ENCODE data around the gene GCNT3. TPM values are rescaled to one million over a fixed set of nuclear protein-coding genes. Genes with fewer than 3 reads are reported as not detected.
"Not testable (repeated sequence)": the region's sequence is repeated elsewhere in the genome, so short reads cannot be mapped to it uniquely, and the experiment has no call there.

The GCNT3 gene
- total and polyA plus RNA-seq, 2 donors from 2014 or later, result 4.5 to 14.8 TPM

DNA sequence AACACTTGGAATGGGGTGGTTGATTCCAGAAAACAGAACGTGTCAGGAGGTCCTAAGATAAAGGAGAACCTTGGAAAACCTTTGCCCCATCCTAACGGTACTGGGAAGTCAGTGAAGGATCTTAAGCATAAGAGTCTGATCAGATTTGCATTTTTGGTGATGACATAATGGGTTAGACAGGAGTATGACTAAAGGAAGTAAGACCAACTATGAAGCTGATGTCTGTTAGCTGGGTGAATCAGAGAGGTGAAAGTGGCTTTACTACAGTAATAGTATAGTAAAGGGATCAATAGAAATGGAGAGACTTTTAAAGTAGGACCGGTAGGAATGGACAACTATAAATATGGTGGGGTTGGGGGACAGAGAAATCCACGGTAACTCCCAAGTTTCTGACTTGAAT is 33.2 kb downstream of the GCNT3 start:
- Histone ChIP-seq H3K36me3 (ENCODE audit: control insufficient read depth in 2 of 3, insufficient read depth in 3 of 3, low read length in 3 of 3) (peaks cover 0 to 17% (median 13%) of the 10 kb centered on the region in 3 donors), H3K27me3 (ENCODE audit: control insufficient read depth, insufficient read depth, low read length) (no peaks in the 10 kb centered on the region), H3K9ac (ENCODE audit: low read length in 3 of 3) (no peak overlapping the region), H3K27ac (ENCODE audit: low read depth in 2 of 2, low read length in 2 of 2) (no peak overlapping the region), H3K9me3 (ENCODE audit: control insufficient read depth in 2 of 3, insufficient read depth in 1 of 3, low read length in 3 of 3) (no peaks in the 10 kb centered on the region), H3K4me1 (ENCODE audit: control insufficient read depth in 2 of 3, insufficient read depth in 2 of 3, low read depth in 1 of 3, low read length in 3 of 3) (no peaks in the 10 kb centered on the region), H3K4me3 (ENCODE audit: low read length in 3 of 3) (no peak overlapping the region)
- FAIRE-seq, result no peak
- intact Hi-C loops (cut with DNase I), result no loop called here
- no peak for DNase-seq
- TF ChIP-seq, protein P1, sequence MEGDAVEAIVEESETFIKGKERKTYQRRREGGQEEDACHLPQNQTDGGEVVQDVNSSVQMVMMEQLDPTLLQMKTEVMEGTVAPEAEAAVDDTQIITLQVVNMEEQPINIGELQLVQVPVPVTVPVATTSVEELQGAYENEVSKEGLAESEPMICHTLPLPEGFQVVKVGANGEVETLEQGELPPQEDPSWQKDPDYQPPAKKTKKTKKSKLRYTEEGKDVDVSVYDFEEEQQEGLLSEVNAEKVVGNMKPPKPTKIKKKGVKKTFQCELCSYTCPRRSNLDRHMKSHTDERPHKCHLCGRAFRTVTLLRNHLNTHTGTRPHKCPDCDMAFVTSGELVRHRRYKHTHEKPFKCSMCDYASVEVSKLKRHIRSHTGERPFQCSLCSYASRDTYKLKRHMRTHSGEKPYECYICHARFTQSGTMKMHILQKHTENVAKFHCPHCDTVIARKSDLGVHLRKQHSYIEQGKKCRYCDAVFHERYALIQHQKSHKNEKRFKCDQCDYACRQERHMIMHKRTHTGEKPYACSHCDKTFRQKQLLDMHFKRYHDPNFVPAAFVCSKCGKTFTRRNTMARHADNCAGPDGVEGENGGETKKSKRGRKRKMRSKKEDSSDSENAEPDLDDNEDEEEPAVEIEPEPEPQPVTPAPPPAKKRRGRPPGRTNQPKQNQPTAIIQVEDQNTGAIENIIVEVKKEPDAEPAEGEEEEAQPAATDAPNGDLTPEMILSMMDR (IDR thresholded peaks at IDR 0.05; ENCODE audit: borderline replicate concordance, extremely low read depth, insufficient read depth), result no peak

DNA sequence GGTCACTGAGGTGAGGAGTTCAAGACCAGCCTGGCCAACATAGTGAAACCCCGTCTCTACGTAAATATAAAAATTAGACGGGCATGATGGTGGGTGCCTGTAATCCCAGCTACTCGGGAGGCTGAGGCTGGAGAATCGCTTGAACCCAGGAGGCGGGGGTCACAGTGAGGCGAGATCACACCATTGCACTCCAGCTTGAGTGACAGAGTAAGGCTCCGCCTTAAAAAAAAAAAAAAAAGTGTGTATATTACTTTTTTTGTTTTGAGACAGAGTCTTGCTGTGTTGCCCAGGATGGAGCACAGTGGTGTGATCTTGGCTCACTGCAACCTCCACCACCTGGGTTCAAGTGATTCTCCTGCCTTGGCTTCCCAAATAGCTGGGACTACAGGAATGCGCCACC is 34.2 kb downstream of the GCNT3 start:
- FAIRE-seq; H3K4me1 ChIP-seq (ENCODE audit: control insufficient read depth in 2 of 3, insufficient read depth in 2 of 3, low read depth in 1 of 3, low read length in 3 of 3); intact Hi-C loops (cut with DNase I); DNase-seq; H3K27me3 ChIP-seq (ENCODE audit: control insufficient read depth, insufficient read depth, low read length); H3K9me3 ChIP-seq (ENCODE audit: control insufficient read depth in 2 of 3, insufficient read depth in 1 of 3, low read length in 3 of 3); H3K27ac ChIP-seq (ENCODE audit: low read depth in 2 of 2, low read length in 2 of 2); H3K9ac ChIP-seq (ENCODE audit: low read length in 3 of 3); H3K4me3 ChIP-seq (ENCODE audit: low read length in 3 of 3): not testable (repeated sequence)
- H3K36me3 ChIP-seq (ENCODE audit: control insufficient read depth in 2 of 3, insufficient read depth in 3 of 3, low read length in 3 of 3), result peaks cover 0 to 17% (median 16%) of the 10 kb centered on the region in 3 donors

DNA sequence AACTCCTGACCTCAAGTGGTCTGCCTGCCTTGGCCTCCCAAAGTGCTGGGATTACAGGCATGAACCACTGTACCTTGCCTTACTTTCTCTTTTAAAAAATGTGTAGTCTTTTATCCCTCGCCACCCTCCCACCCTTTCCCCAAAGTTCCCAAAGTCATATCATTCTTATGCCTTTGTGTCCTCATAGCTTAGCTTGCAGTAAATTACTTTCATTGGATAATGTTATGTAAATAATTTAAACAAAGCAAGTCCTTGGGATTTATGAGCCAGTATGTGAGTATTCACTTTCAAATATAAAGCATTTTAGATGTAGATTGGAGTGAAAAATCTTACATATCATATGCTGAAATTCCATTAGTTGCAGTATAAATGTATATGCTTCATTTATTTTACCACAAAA is 34.7 kb downstream of the GCNT3 start:
- no peak overlapping the region for H3K9ac ChIP-seq (ENCODE audit: low read length in 3 of 3)
- peaks cover 0 to 17% (median 14%) of the 10 kb centered on the region in 3 donors for H3K36me3 ChIP-seq (ENCODE audit: control insufficient read depth in 2 of 3, insufficient read depth in 3 of 3, low read length in 3 of 3)
- FAIRE-seq, result no peak
- no peak overlapping the region for H3K27ac ChIP-seq (ENCODE audit: low read depth in 2 of 2, low read length in 2 of 2)
- H3K27me3 ChIP-seq (ENCODE audit: control insufficient read depth, insufficient read depth, low read length), result no peaks in the 10 kb centered on the region
- H3K9me3 ChIP-seq (ENCODE audit: control insufficient read depth in 2 of 3, insufficient read depth in 1 of 3, low read length in 3 of 3), result no peaks in the 10 kb centered on the region
- H3K4me3 ChIP-seq (ENCODE audit: low read length in 3 of 3), result no peak overlapping the region
- H3K4me1 ChIP-seq (ENCODE audit: control insufficient read depth in 2 of 3, insufficient read depth in 2 of 3, low read depth in 1 of 3, low read length in 3 of 3), result no peaks in the 10 kb centered on the region
- TF ChIP-seq, protein P1 (IDR thresholded peaks at IDR 0.05; ENCODE audit: borderline replicate concordance, extremely low read depth, insufficient read depth), result no peak
- no peak for DNase-seq
- intact Hi-C loops (cut with DNase I), result no loop called here

DNA sequence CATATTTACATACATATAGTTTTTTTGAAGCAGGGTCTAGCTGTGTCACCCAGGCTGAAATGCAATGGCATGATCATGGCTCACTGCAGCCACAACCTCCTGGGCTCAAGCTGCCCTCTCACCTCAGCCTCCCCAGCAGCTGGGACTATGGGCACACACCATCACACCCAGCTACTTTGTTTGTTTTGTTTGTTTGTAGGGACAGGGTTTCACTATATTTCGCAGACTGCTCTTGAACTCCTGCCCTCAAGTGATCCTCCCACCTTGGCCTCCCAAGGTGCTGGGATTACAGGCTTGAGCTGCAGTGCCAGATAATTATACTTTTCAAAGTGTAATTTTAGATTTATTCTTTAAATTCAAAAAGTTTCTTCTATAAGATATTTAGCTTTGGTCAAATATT is 35.5 kb downstream of the GCNT3 start:
- TF ChIP-seq, protein P1 (IDR thresholded peaks at IDR 0.05; ENCODE audit: borderline replicate concordance, extremely low read depth, insufficient read depth), result no peak
- H3K36me3 ChIP-seq (ENCODE audit: control insufficient read depth in 2 of 3, insufficient read depth in 3 of 3, low read length in 3 of 3), result peaks cover under 1 to 23% (median 14%) of the 10 kb centered on the region in 3 donors
- intact Hi-C loops (cut with DNase I), result no loop called here
- no peaks in the 10 kb centered on the region for H3K9me3 ChIP-seq (ENCODE audit: control insufficient read depth in 2 of 3, insufficient read depth in 1 of 3, low read length in 3 of 3)
- H3K4me1 ChIP-seq (ENCODE audit: control insufficient read depth in 2 of 3, insufficient read depth in 2 of 3, low read depth in 1 of 3, low read length in 3 of 3), result no peaks in the 10 kb centered on the region
- DNase-seq (no peak), FAIRE-seq (no peak)
- no peak overlapping the region for H3K4me3 ChIP-seq (ENCODE audit: low read length in 3 of 3)
- H3K27ac ChIP-seq (ENCODE audit: low read depth in 2 of 2, low read length in 2 of 2), result no peak overlapping the region
- no peaks in the 10 kb centered on the region for H3K27me3 ChIP-seq (ENCODE audit: control insufficient read depth, insufficient read depth, low read length)
- no peak overlapping the region for H3K9ac ChIP-seq (ENCODE audit: low read length in 3 of 3)
